WTC11 (cell line): ENCODE measurements around the gene CHRNE. TPM values are rescaled to one million over a fixed set of nuclear protein-coding genes. Genes with fewer than 3 reads are reported as not detected.

ENCODE experiments used
- ATAC-seq: fragments of 200-7000 bp; cut with Tn5 transposase; 2 replicates; pipeline ENCODE4 v1.10.0; 2021; ENCODE audit warnings: mild to moderate bottlenecking, moderate library complexity
- CTCF ChIA-PET: fragments of 300-600 bp; sonication (Branson Sonifier 250); formaldehyde crosslinking; loops from one replicate; lab custom pipeline; 2021; ENCODE audit warnings: antibody characterized with exemption; lab: Charles Lee
- POLR2A ChIA-PET: fragments of 350-600 bp; sonication (Branson Sonifier 250); formaldehyde crosslinking; loops from one replicate; lab custom pipeline; 2021; ENCODE audit warnings: antibody characterized with exemption; lab: Charles Lee
- DNase-seq: peaks from one replicate; pipeline ENCODE4 v3.0.0; 2021; ENCODE audit warnings: low spot score
- H3K27ac Mint-ChIP-seq: 2 replicates; pipeline ENCODE4 v1.8.0; 2021; ENCODE audit warnings: mixed read lengths
- H3K27me3 Mint-ChIP-seq: 2 replicates; pipeline ENCODE4 v1.8.0; 2021; ENCODE audit warnings: low read depth, mild to moderate bottlenecking, moderate library complexity, mixed read lengths
- H3K36me3 Mint-ChIP-seq: 2 replicates; pipeline ENCODE4 v1.8.0; 2021; ENCODE audit warnings: mixed read lengths
- H3K4me1 Mint-ChIP-seq: 2 replicates; pipeline ENCODE4 v1.8.0; 2022; ENCODE audit warnings: mixed read lengths
- H3K4me3 Mint-ChIP-seq: 2 replicates; pipeline ENCODE4 v1.8.0; 2021; ENCODE audit warnings: mild to moderate bottlenecking, moderate library complexity, mixed read lengths
- H3K9me3 Mint-ChIP-seq: 2 replicates; pipeline ENCODE4 v1.8.0; 2021; ENCODE audit warnings: mixed read lengths
- AFF4 ChIP-seq: sonication (generic); formaldehyde crosslinking; IDR thresholded peaks from 2 replicates; pipeline ENCODE4 v1.8.1; 2023; ENCODE audit warnings: mild to moderate bottlenecking, missing genetic modification reagents, borderline replicate concordance
- ATF2 ChIP-seq: sonication (generic); formaldehyde crosslinking; IDR thresholded peaks from 2 replicates; pipeline ENCODE4 v1.8.1; 2022; ENCODE audit warnings: low read depth, missing genetic modification reagents, borderline replicate concordance
- CBFB ChIP-seq: sonication (generic); formaldehyde crosslinking; IDR thresholded peaks from 2 replicates; pipeline ENCODE4 v1.8.1; 2022; ENCODE audit warnings: mild to moderate bottlenecking, low read depth, missing genetic modification reagents
- EMX1 ChIP-seq: fragments of 250-450 bp; sonication (Bioruptor Pico); IDR thresholded peaks from 2 replicates; pipeline ENCODE4 v1.8.0; 2021; ENCODE audit warnings: mild to moderate bottlenecking
- GABPB1 ChIP-seq: sonication (generic); formaldehyde crosslinking; IDR thresholded peaks from 2 replicates; pipeline ENCODE4 v1.8.1; 2023; ENCODE audit warnings: mild to moderate bottlenecking, missing genetic modification reagents
- GTF2I ChIP-seq: fragments of 250-450 bp; sonication (Bioruptor Pico); conservative IDR thresholded peaks from 2 replicates; pipeline ENCODE4 v1.4.0; 2021; ENCODE audit warnings: mild to moderate bottlenecking
- HMGA2 ChIP-seq: fragments of 250-450 bp; sonication (Bioruptor Pico); IDR thresholded peaks from 2 replicates; pipeline ENCODE4 v1.4.0; 2021; ENCODE audit warnings: mild to moderate bottlenecking, moderate library complexity
- MXD4 ChIP-seq: fragments of 250-450 bp; sonication (Bioruptor Pico); IDR thresholded peaks from 2 replicates; pipeline ENCODE4 v1.8.0; 2021; ENCODE audit warnings: mild to moderate bottlenecking, moderate library complexity, borderline replicate concordance
- NFATC4 ChIP-seq: fragments of 250-450 bp; sonication (Bioruptor Pico); IDR thresholded peaks from 2 replicates; pipeline ENCODE4 v1.9.0; 2021; ENCODE audit warnings: mild to moderate bottlenecking
- NFE2L1 ChIP-seq: sonication (generic); formaldehyde crosslinking; IDR thresholded peaks from 2 replicates; pipeline ENCODE4 v1.8.1; 2023; ENCODE audit warnings: missing genetic modification reagents
- OVOL2 ChIP-seq: fragments of 250-450 bp; sonication (Bioruptor Pico); IDR thresholded peaks from 2 replicates; pipeline ENCODE4 v1.9.0; 2021; ENCODE audit warnings: mild to moderate bottlenecking, borderline replicate concordance
- PRRX2 ChIP-seq: fragments of 250-450 bp; sonication (Bioruptor Pico); IDR thresholded peaks from 2 replicates; pipeline ENCODE4 v1.8.0; 2021; ENCODE audit warnings: mild to moderate bottlenecking
- RORB ChIP-seq: fragments of 250-450 bp; sonication (Bioruptor Pico); IDR thresholded peaks from 2 replicates; pipeline ENCODE4 v1.9.0; 2021; ENCODE audit warnings: mild to moderate bottlenecking
- SMAD3 ChIP-seq: sonication (generic); formaldehyde crosslinking; IDR thresholded peaks from 2 replicates; pipeline ENCODE4 v1.8.0; 2022; ENCODE audit warnings: missing genetic modification reagents, mild to moderate bottlenecking, borderline replicate concordance
- SOX15 ChIP-seq: fragments of 250-450 bp; sonication (Bioruptor Pico); IDR thresholded peaks from 2 replicates; pipeline ENCODE4 v1.9.0; 2021; ENCODE audit warnings: mild to moderate bottlenecking
- TEAD1 ChIP-seq: sonication (generic); formaldehyde crosslinking; IDR thresholded peaks from 2 replicates; pipeline ENCODE4 v1.8.0; 2022; ENCODE audit warnings: mild to moderate bottlenecking, missing genetic modification reagents
- TEAD4 ChIP-seq: sonication (generic); formaldehyde crosslinking; IDR thresholded peaks from 2 replicates; pipeline ENCODE4 v1.8.0; 2022; ENCODE audit warnings: mild to moderate bottlenecking, missing genetic modification reagents
- TP53 ChIP-seq: sonication (generic); formaldehyde crosslinking; IDR thresholded peaks from 2 replicates; pipeline ENCODE4 v1.8.1; 2023; ENCODE audit warnings: mild to moderate bottlenecking, missing genetic modification reagents
- ZNF121 ChIP-seq: sonication (generic); formaldehyde crosslinking; IDR thresholded peaks from 2 replicates; pipeline ENCODE4 v1.8.0; 2023; ENCODE audit warnings: missing genetic modification reagents
- ZNF232 ChIP-seq: sonication (generic); formaldehyde crosslinking; IDR thresholded peaks from 2 replicates; pipeline ENCODE4 v1.8.0; 2022; ENCODE audit warnings: mild to moderate bottlenecking, missing genetic modification reagents
- ZNF396 ChIP-seq: fragments of 250-450 bp; sonication (Bioruptor Pico); IDR thresholded peaks from 2 replicates; pipeline ENCODE4 v1.8.0; 2021; ENCODE audit warnings: mild to moderate bottlenecking, moderate library complexity, borderline replicate concordance
- ZNF671 ChIP-seq: fragments of 250-450 bp; sonication (Bioruptor Pico); IDR thresholded peaks from 2 replicates; pipeline ENCODE4 v1.8.0; 2021; ENCODE audit warnings: mild to moderate bottlenecking
- total RNA-seq: library from RNA; stranded (reverse); gene quantifications from 3 replicates; pipeline ENCODE4 v1.2.3, GENCODE V29; 2021
- TF ChIP-seq, protein P1 (sequence below): sonication (generic); formaldehyde crosslinking; IDR thresholded peaks from 2 replicates; pipeline ENCODE4 v1.8.0; 2022; ENCODE audit warnings: mild to moderate bottlenecking, missing genetic modification reagents
- TF ChIP-seq, protein P2 (sequence below): sonication (generic); formaldehyde crosslinking; IDR thresholded peaks from 2 replicates; pipeline ENCODE4 v1.8.1; 2022; ENCODE audit warnings: low read depth, mild to moderate bottlenecking, moderate library complexity, missing genetic modification reagents, borderline replicate concordance

The CHRNE gene
- total RNA-seq, 1 experiment from 2014 or later: 0.70 TPM

- no peak for TF ChIP-seq ATF2 (CRISPR knock-in tag)
- TF ChIP-seq, protein P1, sequence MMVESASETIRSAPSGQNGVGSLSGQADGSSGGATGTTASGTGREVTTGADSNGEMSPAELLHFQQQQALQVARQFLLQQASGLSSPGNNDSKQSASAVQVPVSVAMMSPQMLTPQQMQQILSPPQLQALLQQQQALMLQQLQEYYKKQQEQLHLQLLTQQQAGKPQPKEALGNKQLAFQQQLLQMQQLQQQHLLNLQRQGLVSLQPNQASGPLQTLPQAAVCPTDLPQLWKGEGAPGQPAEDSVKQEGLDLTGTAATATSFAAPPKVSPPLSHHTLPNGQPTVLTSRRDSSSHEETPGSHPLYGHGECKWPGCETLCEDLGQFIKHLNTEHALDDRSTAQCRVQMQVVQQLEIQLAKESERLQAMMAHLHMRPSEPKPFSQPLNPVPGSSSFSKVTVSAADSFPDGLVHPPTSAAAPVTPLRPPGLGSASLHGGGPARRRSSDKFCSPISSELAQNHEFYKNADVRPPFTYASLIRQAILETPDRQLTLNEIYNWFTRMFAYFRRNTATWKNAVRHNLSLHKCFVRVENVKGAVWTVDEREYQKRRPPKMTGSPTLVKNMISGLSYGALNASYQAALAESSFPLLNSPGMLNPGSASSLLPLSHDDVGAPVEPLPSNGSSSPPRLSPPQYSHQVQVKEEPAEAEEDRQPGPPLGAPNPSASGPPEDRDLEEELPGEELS: no peak
These were observed 358 bp downstream of the CHRNE start (continued) for GRCh38 chr17:4902540-4902939.

DNA sequence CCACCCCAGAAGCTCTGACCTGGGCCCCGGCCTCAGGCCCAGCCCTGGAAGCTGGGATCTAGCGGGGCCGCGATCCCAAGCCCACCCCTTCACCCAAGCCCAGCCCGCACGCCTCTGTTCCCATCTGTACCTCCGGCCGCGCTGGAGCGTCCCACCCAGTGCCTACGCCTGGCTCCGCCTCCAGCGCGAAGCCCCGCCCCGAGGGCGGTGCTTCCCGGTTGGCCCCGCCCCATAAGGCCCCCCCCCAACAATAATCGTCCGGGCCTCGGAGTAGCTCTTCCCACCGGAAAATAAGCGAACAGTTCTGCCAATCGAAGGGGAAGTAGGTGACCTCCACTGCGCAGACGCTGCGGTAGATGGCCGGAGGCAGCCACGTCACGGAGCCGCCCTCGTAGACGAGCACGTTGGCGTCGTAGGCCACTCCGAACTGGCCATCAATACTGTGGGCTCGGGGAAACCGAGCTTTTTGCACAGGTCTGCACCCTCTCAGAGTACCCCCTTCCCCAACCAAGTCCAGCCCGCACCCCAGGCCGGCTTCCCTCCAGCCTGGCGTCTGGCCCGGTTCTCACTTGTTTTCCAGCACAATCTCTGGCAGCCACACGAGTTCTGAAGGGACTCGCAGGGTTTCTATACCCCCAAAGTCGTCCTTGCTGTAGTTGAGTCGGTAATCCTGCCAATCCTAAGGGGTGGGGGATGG lies 1.1 kb downstream of the CHRNE start:
- DNase-seq (no peak), ATAC-seq (0 out of 2 replicates have a peak, but pooled peaks have one; percentile 5)
- Mint-ChIP-seq H3K9me3 (no peaks in the 10 kb centered on the region), H3K36me3 (no peaks in the 10 kb centered on the region), H3K4me1 (peaks cover 13% of the 10 kb centered on the region), H3K27me3 (peaks cover 10% of the 10 kb centered on the region), H3K4me3 (peak overlapping the region; percentile 81), H3K27ac (no peak overlapping the region)
- ChIA-PET POLR2A (interaction anchor here (0.6 to 1.1 kb wide), 2 partner anchors 38 to 134 kb away, joined by 3 to 7 read pairs; partner anchors contain the start of genes RNF167 and SLC25A11), CTCF (interaction anchor here (1.5 to 1.9 kb wide), 2 partner anchors 112 to 192 kb away, joined by 7 to 9 read pairs; partner anchors contain the start of gene ARRB2)
- no peak for TF ChIP-seq ZNF121 (CRISPR knock-in tag)
- TF ChIP-seq ZNF232 (CRISPR knock-in tag): no peak
- TF ChIP-seq ZNF396 (CRISPR knock-in tag): no peak
- TF ChIP-seq NFATC4 (CRISPR knock-in tag): no peak
- no peak for TF ChIP-seq HMGA2 (CRISPR knock-in tag)
- no peak for TF ChIP-seq SMAD3
- TF ChIP-seq GABPB1 (CRISPR knock-in tag): no peak
- TF ChIP-seq SOX15 (CRISPR knock-in tag): no peak
- no peak for TF ChIP-seq OVOL2 (CRISPR knock-in tag)
- no peak for TF ChIP-seq GTF2I (CRISPR knock-in tag)
- TF ChIP-seq RORB (CRISPR knock-in tag): no peak
- TF ChIP-seq, protein P2, sequence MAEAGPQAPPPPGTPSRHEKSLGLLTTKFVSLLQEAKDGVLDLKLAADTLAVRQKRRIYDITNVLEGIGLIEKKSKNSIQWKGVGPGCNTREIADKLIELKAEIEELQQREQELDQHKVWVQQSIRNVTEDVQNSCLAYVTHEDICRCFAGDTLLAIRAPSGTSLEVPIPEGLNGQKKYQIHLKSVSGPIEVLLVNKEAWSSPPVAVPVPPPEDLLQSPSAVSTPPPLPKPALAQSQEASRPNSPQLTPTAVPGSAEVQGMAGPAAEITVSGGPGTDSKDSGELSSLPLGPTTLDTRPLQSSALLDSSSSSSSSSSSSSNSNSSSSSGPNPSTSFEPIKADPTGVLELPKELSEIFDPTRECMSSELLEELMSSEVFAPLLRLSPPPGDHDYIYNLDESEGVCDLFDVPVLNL (CRISPR knock-in tag): no peak
- TF ChIP-seq MXD4 (CRISPR knock-in tag): no peak
- TF ChIP-seq ZNF671 (CRISPR knock-in tag): no peak
- TF ChIP-seq TP53 (CRISPR knock-in tag): no peak

GRCh38 chr17:4901108-4901647 lies 1.7 kb downstream of the CHRNE start:
- Mint-ChIP-seq H3K27ac (no peak overlapping the region), H3K4me1 (peaks cover 14% of the 10 kb centered on the region), H3K27me3 (peaks cover 10% of the 10 kb centered on the region), H3K4me3 (peak overlapping the region; percentile 81), H3K9me3 (no peaks in the 10 kb centered on the region), H3K36me3 (peaks cover under 1% of the 10 kb centered on the region; the same call in 1 of the 2 replicates)
- DNase-seq (no peak), ATAC-seq (no peak)
- ChIA-PET POLR2A (interaction anchor here (0.6 to 2.0 kb wide), 2 partner anchors 8 to 135 kb away, joined by 7 read pairs; no protein-coding TSS in a partner anchor), CTCF (interaction anchor here (0.6 to 2.8 kb wide), 6 partner anchors 8 to 191 kb away, joined by 3 to 38 read pairs (median 6); partner anchors contain the start of gene ARRB2)
- TF ChIP-seq ATF2 (CRISPR knock-in tag) (no peak), CBFB (CRISPR knock-in tag) (no peak), NFE2L1 (no peak), EMX1 (CRISPR knock-in tag) (no peak), TEAD4 (CRISPR knock-in tag) (no peak), PRRX2 (CRISPR knock-in tag) (no peak), AFF4 (CRISPR knock-in tag) (no peak), SMAD3 (no peak), GABPB1 (CRISPR knock-in tag) (no peak), TEAD1 (CRISPR knock-in tag) (no peak)
